ENCODE results near the gene MCM3.

MCM3 gene

GRCh38 chr6:52310932-52311331 is 26.4 kb upstream of the MCM3 start:
- DNase-seq (ENCODE audit: low spot score) = no peak
- TF ChIP-seq, protein P1, sequence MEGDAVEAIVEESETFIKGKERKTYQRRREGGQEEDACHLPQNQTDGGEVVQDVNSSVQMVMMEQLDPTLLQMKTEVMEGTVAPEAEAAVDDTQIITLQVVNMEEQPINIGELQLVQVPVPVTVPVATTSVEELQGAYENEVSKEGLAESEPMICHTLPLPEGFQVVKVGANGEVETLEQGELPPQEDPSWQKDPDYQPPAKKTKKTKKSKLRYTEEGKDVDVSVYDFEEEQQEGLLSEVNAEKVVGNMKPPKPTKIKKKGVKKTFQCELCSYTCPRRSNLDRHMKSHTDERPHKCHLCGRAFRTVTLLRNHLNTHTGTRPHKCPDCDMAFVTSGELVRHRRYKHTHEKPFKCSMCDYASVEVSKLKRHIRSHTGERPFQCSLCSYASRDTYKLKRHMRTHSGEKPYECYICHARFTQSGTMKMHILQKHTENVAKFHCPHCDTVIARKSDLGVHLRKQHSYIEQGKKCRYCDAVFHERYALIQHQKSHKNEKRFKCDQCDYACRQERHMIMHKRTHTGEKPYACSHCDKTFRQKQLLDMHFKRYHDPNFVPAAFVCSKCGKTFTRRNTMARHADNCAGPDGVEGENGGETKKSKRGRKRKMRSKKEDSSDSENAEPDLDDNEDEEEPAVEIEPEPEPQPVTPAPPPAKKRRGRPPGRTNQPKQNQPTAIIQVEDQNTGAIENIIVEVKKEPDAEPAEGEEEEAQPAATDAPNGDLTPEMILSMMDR (IDR thresholded peaks at IDR 0.05; ENCODE audit: extremely low read depth, missing control alignments) = no peak

DNA sequence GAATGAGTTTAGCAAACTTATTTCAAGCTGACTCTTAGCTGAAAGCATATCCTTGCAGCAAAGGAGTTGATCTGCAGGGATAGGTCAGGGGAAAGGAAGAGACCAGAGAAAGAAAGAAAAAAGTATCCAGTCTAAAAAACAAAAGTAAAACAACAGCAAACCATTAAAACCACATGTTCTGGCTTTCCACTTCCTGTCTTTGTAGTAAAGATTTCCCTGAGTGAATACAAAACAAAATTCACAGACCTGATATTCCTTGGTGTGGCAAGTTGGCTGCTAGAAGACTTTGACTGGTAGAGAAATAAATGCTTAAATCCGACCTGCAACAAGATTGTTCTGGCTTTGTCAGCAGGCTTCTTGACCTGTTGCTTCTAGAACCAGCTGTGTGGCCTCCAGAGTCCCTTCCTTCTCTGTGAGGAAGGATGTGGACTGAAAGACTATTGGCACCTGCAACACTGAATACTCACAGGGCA is 23.4 kb upstream of the MCM3 start:
- no peak for DNase-seq (ENCODE audit: low spot score)
- TF ChIP-seq, protein P1 (IDR thresholded peaks at IDR 0.05; ENCODE audit: extremely low read depth, missing control alignments) = no peak

DNA sequence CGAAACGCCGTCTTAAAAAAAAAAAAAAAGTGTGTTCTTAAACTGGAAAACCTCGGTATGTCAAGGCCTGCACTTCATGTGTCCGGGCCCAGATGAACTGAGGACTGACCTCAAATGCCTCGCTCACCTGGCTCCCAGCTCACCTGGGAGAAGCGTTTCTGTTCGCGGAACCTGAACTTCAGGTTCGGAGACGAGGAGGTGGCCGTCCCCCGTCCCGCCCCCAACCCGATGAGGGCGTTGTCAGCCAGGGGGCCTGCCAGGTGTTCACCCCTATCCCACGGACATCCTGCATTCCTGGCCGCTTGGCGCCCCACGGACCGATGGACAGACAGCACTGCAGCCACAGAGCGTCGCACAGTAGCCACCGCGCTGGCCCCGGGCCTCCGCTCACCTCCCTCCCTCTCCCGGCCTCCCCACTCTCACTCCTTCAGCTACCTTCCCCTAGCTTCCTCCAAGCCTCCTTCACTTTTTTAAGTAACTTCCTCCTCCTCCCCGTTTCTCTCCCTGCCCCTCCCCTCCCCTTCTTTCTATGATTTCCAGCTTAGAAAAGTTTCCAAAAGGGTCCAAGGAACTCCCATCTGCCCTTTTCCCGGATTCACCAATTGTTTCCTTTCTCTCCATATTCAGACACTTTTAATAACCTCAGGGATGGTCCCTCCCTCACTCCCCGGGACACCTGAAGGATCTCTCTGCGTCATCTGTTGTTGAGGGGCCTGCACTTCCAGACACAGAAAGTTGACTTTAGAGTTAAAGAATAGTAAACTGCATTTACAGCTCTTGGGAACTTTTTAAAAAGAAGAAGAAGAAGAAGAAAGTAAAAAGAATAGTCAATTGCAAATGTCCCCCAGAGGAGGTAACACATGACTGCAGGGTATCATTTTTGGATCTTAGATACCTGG is 22.7 kb upstream of the MCM3 start:
- DNase-seq (ENCODE audit: low spot score) = no peak
- TF ChIP-seq, protein P1 (IDR thresholded peaks at IDR 0.05; ENCODE audit: extremely low read depth, missing control alignments) = no peak

DNA sequence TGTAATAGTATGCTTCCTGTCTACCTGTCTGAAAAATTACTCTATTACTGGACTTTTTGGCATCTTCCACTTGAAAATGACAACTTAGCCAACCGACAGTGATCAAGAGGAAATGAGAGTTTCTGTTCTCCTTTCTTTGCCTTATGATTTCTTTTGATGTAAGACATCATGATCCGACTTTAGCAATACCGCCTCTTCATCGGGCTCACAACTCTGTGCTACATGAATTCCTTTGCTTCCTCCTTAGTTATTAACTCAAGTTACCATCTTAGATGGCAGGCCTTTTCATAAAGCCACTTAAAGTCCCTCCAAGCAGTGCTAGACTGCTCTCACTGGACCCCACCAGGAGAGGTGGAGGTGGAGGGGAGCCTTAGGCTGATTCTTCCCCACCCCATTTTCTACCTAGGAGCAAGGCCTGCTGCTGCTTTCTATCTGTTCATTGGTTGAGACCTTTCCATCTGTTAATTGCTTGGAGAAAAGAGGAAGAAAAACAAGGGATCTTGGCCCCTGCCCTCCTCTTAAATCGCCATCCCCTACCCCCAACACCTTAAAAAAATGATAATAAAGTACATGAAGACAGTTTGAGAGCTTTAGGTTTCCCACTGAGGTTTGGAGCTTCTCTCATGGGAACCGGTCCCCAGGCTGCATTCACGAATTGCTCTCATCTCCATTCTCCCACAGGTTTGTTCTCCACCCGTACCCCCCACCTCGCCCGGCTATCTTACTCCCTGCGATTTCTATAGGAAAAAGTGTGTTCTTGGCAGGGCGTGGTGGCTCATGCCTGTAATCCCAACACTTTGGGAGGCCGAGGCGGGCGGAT is 21.6 kb upstream of the MCM3 start:
- TF ChIP-seq, protein P1 (IDR thresholded peaks at IDR 0.05; ENCODE audit: extremely low read depth, missing control alignments) = no peak
- DNase-seq (ENCODE audit: low spot score) = peak; percentile 68

- no peak for DNase-seq (ENCODE audit: low spot score)
- TF ChIP-seq, protein P1 (IDR thresholded peaks at IDR 0.05; ENCODE audit: extremely low read depth, missing control alignments) = no peak
These were observed 20.9 kb upstream of the MCM3 start for GRCh38 chr6:52305411-52305810.

DNA sequence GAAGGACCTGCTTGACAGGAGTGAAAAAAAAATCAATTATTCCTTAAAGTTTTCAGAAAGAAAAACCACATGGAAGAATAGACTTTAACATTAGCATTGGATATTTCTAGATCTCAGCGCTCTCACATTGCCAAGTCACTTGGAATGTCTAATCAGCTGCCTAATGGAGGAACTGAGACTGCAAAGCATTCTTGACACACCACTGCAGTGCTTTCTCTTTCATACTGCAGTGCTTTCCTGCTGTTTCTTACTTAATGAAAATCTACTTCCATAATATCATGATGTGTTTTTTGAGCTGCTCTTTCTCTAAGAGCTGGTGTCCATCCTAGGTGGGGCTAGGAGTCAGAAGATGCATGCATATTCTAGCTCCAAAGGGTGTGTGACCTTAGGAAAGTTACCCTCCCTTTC is 20.4 kb upstream of the MCM3 start:
- DNase-seq (ENCODE audit: low spot score) = peak; percentile 58
- TF ChIP-seq, protein P1 (IDR thresholded peaks at IDR 0.05; ENCODE audit: extremely low read depth, missing control alignments) = no peak

- TF ChIP-seq, protein P1 (IDR thresholded peaks at IDR 0.05; ENCODE audit: extremely low read depth, missing control alignments) = no peak
- no peak for DNase-seq (ENCODE audit: low spot score)
These were observed 18.6 kb upstream of the MCM3 start for GRCh38 chr6:52303178-52303577.
